Stimulated activated CD8-positive, alpha-beta memory T cell treated with anti-CD3 and anti-CD28 coated beads, Interleukin-12 subunit alpha, Interleukin-12 subunit beta, amount 100 ng/mL, for 24 hours (primary cell): ENCODE results near the gene ADORA2B.

ENCODE experiments used
- DNase-seq: peaks from one replicate; pipeline ENCODE4 v3.0.0-alpha.2; 2020; ENCODE audit errors: extremely low read depth

ADORA2B gene

GRCh38 chr17:15981646-15982580 lies 37.0 kb downstream of the ADORA2B start:
- DNase-seq: no peak

GRCh38 chr17:15996322-15996721 lies 51.4 kb downstream of the ADORA2B start:
- DNase-seq: no peak

GRCh38 chr17:15998031-15998562 lies 53.2 kb downstream of the ADORA2B start:
- DNase-seq: no peak

GRCh38 chr17:15999141-15999973 lies 54.4 kb downstream of the ADORA2B start, which contains the start of the genes TTC19 and ZSWIM7:
Gene TTC19, plus strand, starts transcription at chr17:15999824. Its CDS starts 25 bp downstream, at chr17:15999849.
Gene ZSWIM7, minus strand, starts transcription at chr17:15999704. Its CDS starts 110 bp downstream, at chr17:15999594.
- peak; percentile 91 for DNase-seq

DNA sequence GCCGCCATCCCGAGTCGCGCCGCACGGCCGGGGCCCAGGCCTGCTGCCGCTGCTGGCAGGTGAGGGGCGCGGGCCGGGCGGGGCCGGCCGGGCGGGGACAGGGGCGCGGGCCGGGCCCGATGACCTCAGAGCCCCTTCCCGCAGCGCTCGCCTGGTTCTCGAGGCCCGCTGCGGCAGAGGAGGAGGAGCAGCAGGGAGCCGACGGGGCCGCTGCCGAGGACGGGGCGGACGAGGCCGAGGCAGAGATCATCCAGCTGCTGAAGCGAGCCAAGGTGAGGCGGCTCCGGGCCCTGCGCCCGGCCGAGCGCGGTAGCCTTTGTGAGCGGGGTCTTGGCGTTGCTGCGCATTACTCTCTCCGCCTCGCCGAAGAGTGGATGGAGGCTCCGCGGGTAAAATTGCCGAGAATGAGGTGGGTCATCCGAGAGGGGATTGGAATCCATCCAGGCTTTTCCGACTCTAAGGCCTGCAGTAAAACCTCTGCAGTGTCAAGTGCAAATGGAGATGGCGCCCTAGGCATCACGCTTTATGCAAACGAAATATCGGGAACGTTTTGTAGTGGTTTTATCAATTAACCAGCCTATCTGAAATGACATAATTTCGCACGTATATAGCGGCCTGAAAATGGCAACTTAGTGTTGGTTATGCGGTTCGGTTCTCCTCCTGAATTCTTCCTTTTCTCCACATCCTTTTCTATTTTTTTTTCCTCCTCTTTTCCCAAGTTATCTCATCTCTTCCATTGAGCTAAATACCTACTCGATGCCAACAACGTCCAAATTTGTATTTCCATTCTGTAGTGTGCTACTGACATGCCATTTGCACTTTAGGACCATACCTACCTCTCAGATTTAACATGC lies 55.3 kb downstream of the ADORA2B start:
- DNase-seq: no peak

- DNase-seq: no peak
These were observed 56.4 kb downstream of the ADORA2B start for GRCh38 chr17:16001226-16001897.

GRCh38 chr17:16002708-16003260 lies 57.9 kb downstream of the ADORA2B start:
- no peak for DNase-seq

- DNase-seq: no peak
These were observed 58.9 kb downstream of the ADORA2B start for GRCh38 chr17:16003841-16004240.

- no peak for DNase-seq
These were observed 60.7 kb downstream of the ADORA2B start for GRCh38 chr17:16005636-16006035.

DNA sequence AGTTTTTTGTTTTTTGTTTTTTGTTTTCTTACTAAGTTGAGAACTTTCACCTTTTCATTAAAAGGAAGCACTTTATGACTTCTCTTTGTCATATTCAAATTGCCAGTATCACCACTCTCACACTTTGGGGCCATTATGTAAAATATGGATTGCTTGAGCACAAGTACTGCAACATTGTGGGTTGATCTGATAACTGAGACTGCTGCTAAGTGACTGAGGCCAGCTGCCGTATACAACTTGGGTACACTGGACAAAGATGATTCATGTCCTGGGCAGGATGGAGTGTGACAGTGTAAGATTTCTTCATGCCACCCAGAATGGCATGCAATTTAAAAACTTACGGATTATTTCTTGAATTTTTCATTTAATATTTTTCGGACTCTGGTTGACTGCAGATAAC lies 62.5 kb downstream of the ADORA2B start:
- DNase-seq: no peak

GRCh38 chr17:16013943-16014407 lies 69.0 kb downstream of the ADORA2B start:
- no peak for DNase-seq

- DNase-seq: no peak
These were observed 74.4 kb downstream of the ADORA2B start for GRCh38 chr17:16019347-16019746.

- no peak for DNase-seq
These were observed 79.0 kb downstream of the ADORA2B start for GRCh38 chr17:16023881-16024280.

DNA sequence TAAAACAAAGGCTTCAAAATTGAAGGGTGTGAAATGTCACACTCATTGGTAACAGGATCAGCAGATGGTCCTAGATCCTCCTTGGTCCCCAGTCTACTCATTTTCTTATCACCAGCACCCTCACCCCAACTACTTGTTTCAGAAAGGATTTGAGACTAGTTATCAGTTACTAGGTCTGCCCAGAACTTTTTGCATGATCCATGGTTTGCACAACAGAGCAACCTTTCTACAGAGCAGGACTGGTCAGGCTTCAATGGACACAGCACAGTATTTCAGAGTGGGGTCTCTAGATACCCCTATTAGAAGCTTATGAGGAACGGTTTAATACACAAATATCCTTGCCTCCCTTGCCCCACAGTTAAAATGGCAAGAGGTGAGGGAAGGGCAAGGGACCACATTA lies 80.3 kb downstream of the ADORA2B start:
- DNase-seq: no peak
